H1 (cell line): ENCODE results near the gene ZNF577. TPM values are rescaled to one million over a fixed set of nuclear protein-coding genes. Genes with fewer than 3 reads are reported as not detected.

Source experiments
- CTCF ChIA-PET: fragments of 300-600 bp; sonication (Branson Sonifier 250); formaldehyde crosslinking; loops from one replicate; lab custom pipeline; 2021; ENCODE audit not compliant: partially characterized antibody; lab: Charles Lee
- POLR2A ChIA-PET: fragments of 300-600 bp; sonication (Branson Sonifier 250); formaldehyde crosslinking; loops from one replicate; lab custom pipeline; 2021; ENCODE audit warnings: inconsistent platforms; ENCODE audit not compliant: partially characterized antibody; lab: Charles Lee
- DNase-seq, 2 experiments: peaks; one replicate each; pipeline versions ENCODE4 v3.0.0 to v3.0.0-alpha.2; 2010 to 2022; ENCODE audit warnings: low spot score in 2 of 2, low read depth in 1 of 2, mixed read lengths in 1 of 2
- FAIRE-seq: peaks from 2 replicates; lab custom pipeline; 2011; peaks lifted over from hg19 to GRCh38; lab: Jason Lieb, UNC
- H2AFZ ChIP-seq: 2 replicates; pipeline ENCODE4 v1.8.1; 2012; ENCODE audit warnings: low read length, inconsistent platforms
- H2AK5ac ChIP-seq: 2 replicates; pipeline ENCODE4 v1.6.1; 2013; ENCODE audit warnings: low read depth, low read length
- H2BK120ac ChIP-seq: replicated peaks from 2 replicates; pipeline ENCODE3; 2013; ENCODE audit warnings: low read depth, low read length, inconsistent platforms
- H2BK12ac ChIP-seq: 2 replicates; pipeline ENCODE4 v1.6.1; 2013; ENCODE audit warnings: low read depth, low read length
- H2BK15ac ChIP-seq: 2 replicates; pipeline ENCODE4 v1.6.1; 2013; ENCODE audit warnings: low read length
- H2BK20ac ChIP-seq: 2 replicates; pipeline ENCODE4 v1.6.1; 2013; ENCODE audit warnings: low read length
- H2BK5ac ChIP-seq: 2 replicates; pipeline ENCODE4 v1.6.1; 2013; ENCODE audit warnings: low read depth, low read length
- H3K14ac ChIP-seq: 2 replicates; pipeline ENCODE4 v1.6.1; 2013; ENCODE audit warnings: inconsistent platforms; ENCODE audit not compliant: insufficient read length
- H3K18ac ChIP-seq: 2 replicates; pipeline ENCODE4 v1.6.1; 2013; ENCODE audit warnings: low read length; ENCODE audit errors: extremely low read depth
- H3K23ac ChIP-seq: 2 replicates; pipeline ENCODE4 v1.6.1; 2013; ENCODE audit warnings: inconsistent platforms; ENCODE audit not compliant: insufficient read length
- H3K23me2 ChIP-seq: 2 replicates; pipeline ENCODE4 v1.6.1; 2013; ENCODE audit warnings: low read depth, low read length
- H3K27ac ChIP-seq: 2 replicates; pipeline ENCODE4 v1.6.1; 2011; ENCODE audit warnings: low read depth, low read length, inconsistent platforms
- H3K27me3 ChIP-seq, 4 experiments: replicated peaks in 1 of 4; 1 replicate in 1 of 4; 2 replicates in 3 of 4; pipeline versions ENCODE4 v1.6.1 to v1.8.1; 2011 to 2013; ENCODE audit warnings: low read length in 3 of 4, mild to moderate bottlenecking in 3 of 4, inconsistent platforms in 2 of 4, mixed read lengths in 2 of 4, moderate library complexity in 1 of 4; ENCODE audit not compliant: control insufficient read depth in 3 of 4, insufficient read depth in 3 of 4; ENCODE audit errors: extremely low read depth in 1 of 4
- H3K36me3 ChIP-seq, 4 experiments: 2 replicates each; pipeline versions ENCODE4 v1.6.1 to v1.8.1; 2011 to 2013; ENCODE audit warnings: mild to moderate bottlenecking in 4 of 4, low read length in 3 of 4, moderate library complexity in 2 of 4, control low read depth in 1 of 4, inconsistent platforms in 1 of 4; ENCODE audit not compliant: insufficient read depth in 4 of 4, control insufficient read depth in 2 of 4
- H3K4ac ChIP-seq: replicated peaks from 2 replicates; pipeline ENCODE3; 2013; ENCODE audit warnings: low read length, low read depth, mixed read lengths, inconsistent platforms; ENCODE audit not compliant: insufficient read length
- H3K4me1 ChIP-seq, 4 experiments: replicated peaks in 1 of 4; 1 replicate in 1 of 4; 2 replicates in 3 of 4; pipeline versions ENCODE4 v1.6.1 to v1.8.1; 2011 to 2013; ENCODE audit warnings: low read length in 3 of 4, inconsistent platforms in 2 of 4, mixed read lengths in 1 of 4; ENCODE audit not compliant: insufficient read depth in 4 of 4, control insufficient read depth in 3 of 4
- H3K4me2 ChIP-seq, 2 experiments: 2 replicates each; pipeline versions ENCODE4 v1.6.1 to v1.8.1; 2011 to 2013; ENCODE audit warnings: low read depth in 2 of 2, low read length in 2 of 2, control low read depth in 1 of 2, inconsistent platforms in 1 of 2, mild to moderate bottlenecking in 1 of 2; ENCODE audit not compliant: insufficient read depth in 1 of 2
- H3K4me3 ChIP-seq, 4 experiments: fragments of 200-600, 300-600 bp in 1 of 4; sonication (generic), shearing (Covaris generic), sonication (Bioruptor Twin) in 1 of 4; 2 replicates each; pipeline versions ENCODE4 v1.5.1 to v1.8.1; 2011 to 2016; ENCODE audit warnings: low read length in 4 of 4, low read depth in 3 of 4, control low read depth in 2 of 4, inconsistent platforms in 2 of 4, mild to moderate bottlenecking in 2 of 4, mixed read lengths in 1 of 4, moderate library complexity in 1 of 4; ENCODE audit not compliant: insufficient read depth in 2 of 4; ENCODE audit errors: extremely low read depth in 1 of 4
- H3K56ac ChIP-seq: replicated peaks from 2 replicates; pipeline ENCODE3; 2013; ENCODE audit warnings: low read depth, mild to moderate bottlenecking, mixed read lengths, low read length, inconsistent platforms; ENCODE audit not compliant: insufficient read length
- H3K79me1 ChIP-seq: 2 replicates; pipeline ENCODE4 v1.6.1; 2013; ENCODE audit warnings: low read depth, low read length, control low read depth
- H3K79me2 ChIP-seq, 2 experiments: 2 replicates each; pipeline versions ENCODE4 v1.6.1 to v1.8.1; 2012 to 2013; ENCODE audit warnings: low read length in 2 of 2, mild to moderate bottlenecking in 2 of 2, inconsistent platforms in 1 of 2; ENCODE audit not compliant: insufficient read depth in 2 of 2, control insufficient read depth in 1 of 2
- H3K9ac ChIP-seq, 4 experiments: replicated peaks in 1 of 4; 1 replicate in 1 of 4; 2 replicates in 3 of 4; pipeline versions ENCODE4 v1.6.1 to v1.8.1; 2011 to 2013; ENCODE audit warnings: low read depth in 3 of 4, low read length in 3 of 4, control low read depth in 2 of 4, mild to moderate bottlenecking in 2 of 4, moderate library complexity in 2 of 4, inconsistent platforms in 1 of 4; ENCODE audit errors: extremely low read depth in 1 of 4
- H3K9me3 ChIP-seq, 2 experiments: 2 replicates each; pipeline versions ENCODE4 v1.6.1 to v1.8.1; 2012 to 2013; ENCODE audit warnings: mild to moderate bottlenecking in 2 of 2, moderate library complexity in 2 of 2, control low read depth in 1 of 2, inconsistent platforms in 1 of 2, low read depth in 1 of 2, low read length in 1 of 2, mixed read lengths in 1 of 2; ENCODE audit not compliant: insufficient read depth in 2 of 2
- H4K20me1 ChIP-seq, 2 experiments: replicated peaks in 1 of 2; 2 replicates each; pipeline versions ENCODE3 to v1.8.1; 2011 to 2013; ENCODE audit warnings: inconsistent platforms in 2 of 2, low read length in 2 of 2, mild to moderate bottlenecking in 1 of 2; ENCODE audit not compliant: insufficient read depth in 2 of 2, control insufficient read depth in 1 of 2
- H4K5ac ChIP-seq: 2 replicates; pipeline ENCODE4 v1.6.1; 2013; ENCODE audit warnings: low read length, low read depth, mixed read lengths, inconsistent platforms; ENCODE audit not compliant: insufficient read length
- H4K8ac ChIP-seq: 2 replicates; pipeline ENCODE4 v1.8.0; 2013; ENCODE audit warnings: mild to moderate bottlenecking, moderate library complexity, low read length, inconsistent platforms; ENCODE audit not compliant: insufficient read depth; ENCODE audit errors: extremely low read depth
- H4K91ac ChIP-seq: replicated peaks from 2 replicates; pipeline ENCODE3; 2013; ENCODE audit warnings: low read length, mixed read lengths, inconsistent platforms; ENCODE audit not compliant: insufficient read length
- ASH2L ChIP-seq: fragments of 200-600, 300-600 bp; sonication (generic); IDR thresholded peaks from one replicate; pipeline ENCODE4 v1.7.1; 2017; ENCODE audit warnings: low read length
- CBX8 ChIP-seq: fragments of 300-800, 300-1000 bp; sonication (generic); IDR thresholded peaks from 2 replicates; pipeline ENCODE4 v1.7.1; 2016; ENCODE audit warnings: low read depth, low read length, borderline replicate concordance
- CHD2 ChIP-seq: IDR thresholded peaks from 2 replicates; pipeline ENCODE4 v1.6.1; 2012; ENCODE audit warnings: low read length, improper control_type of control experiment
- HDAC2 ChIP-seq, 2 experiments: fragments of 300-600 bp in 1 of 2; sonication (generic) in 1 of 2; IDR thresholded peaks; 2 replicates each; pipeline ENCODE4 v1.6.1; 2011 to 2012; ENCODE audit warnings: low read depth in 2 of 2, low read length in 2 of 2, mild to moderate bottlenecking in 2 of 2, moderate library complexity in 2 of 2, borderline replicate concordance in 1 of 2, inconsistent platforms in 1 of 2
- JUN ChIP-seq: IDR thresholded peaks from 2 replicates; pipeline ENCODE4 v1.6.1; 2011; ENCODE audit warnings: low read depth, mild to moderate bottlenecking, improper control_type of control experiment, low read length
- JUND ChIP-seq: IDR thresholded peaks from 2 replicates; pipeline ENCODE4 v1.6.1; 2011; ENCODE audit warnings: mild to moderate bottlenecking, improper control_type of control experiment, low read length
- POLR2A ChIP-seq, 2 experiments: IDR thresholded peaks; 1 replicate in 1 of 2; 2 replicates in 1 of 2; pipeline ENCODE4 v1.6.1; 2011; ENCODE audit warnings: low read depth in 2 of 2, low read length in 2 of 2, mild to moderate bottlenecking in 2 of 2; ENCODE audit errors: control extremely low read depth in 1 of 2
- POLR2AphosphoS5 ChIP-seq: IDR thresholded peaks from 2 replicates; pipeline ENCODE4 v1.6.1; 2011; ENCODE audit warnings: low read depth, low read length
- RAD21 ChIP-seq, 2 experiments: IDR thresholded peaks in 1 of 2; conservative IDR thresholded peaks in 1 of 2; 2 replicates each; pipeline ENCODE4 v1.6.1; 2011; ENCODE audit warnings: low read depth in 2 of 2, low read length in 2 of 2, improper control_type of control experiment in 1 of 2, inconsistent platforms in 1 of 2, mild to moderate bottlenecking in 1 of 2, moderate library complexity in 1 of 2
- SIRT6 ChIP-seq: IDR thresholded peaks from one replicate; pipeline ENCODE4 v1.7.1; 2012; ENCODE audit warnings: low read length, inconsistent platforms
- SIX5 ChIP-seq: IDR thresholded peaks from 2 replicates; pipeline ENCODE4 v1.6.1; 2011; ENCODE audit warnings: mild to moderate bottlenecking, low read depth, low read length
- TCF12 ChIP-seq: IDR thresholded peaks from 2 replicates; pipeline ENCODE4 v1.6.1; 2011; ENCODE audit warnings: low read depth, mild to moderate bottlenecking, low read length
- YY1 ChIP-seq: IDR thresholded peaks from 2 replicates; pipeline ENCODE4 v1.6.1; 2011; ENCODE audit warnings: low read depth, mild to moderate bottlenecking, low read length
- WGBS, 2 experiments: shearing (Covaris generic) in 1 of 2; methylation state at CpG; one replicate each; pipeline versions ENCODE4 v1.1.6 to v1.1.7; 2013 to 2015; ENCODE audit warnings: low lambda C conversion rate in 2 of 2, mixed read lengths in 2 of 2, inconsistent platforms in 1 of 2, low coverage in 1 of 2, missing lambda C conversion rate in 1 of 2; ENCODE audit not compliant: insufficient replicate concordance in 2 of 2, insufficient coverage in 1 of 2, insufficient read length in 1 of 2; ENCODE audit errors: extremely low coverage in 1 of 2, missing lambda C conversion rate in 1 of 2; 5-methylcytosine and 5-hydroxymethylcytosine counted together
- polyA plus RNA-seq, 7 experiments: library from polyadenylated mRNA; depleted of rRNA in 3 of 7; stranded (reverse) in 5 of 7; unstranded in 2 of 7; fragments of >200 nt in 5 of 7; fragments of 200-250 nt in 2 of 7; gene quantifications; 1 replicate in 5 of 7; 2 replicates in 1 of 7; 4 replicates in 1 of 7; pipeline versions ENCODE4 v1.2.1 to v1.2.3, GENCODE V29; 2011 to 2013; ENCODE audit warnings: missing spikeins in 2 of 7, mixed read lengths in 2 of 7
- total RNA-seq: library from RNA; stranded (reverse); fragmentation: NEBNext Ultra II Directional; extraction: Animal tissue kit (Norgen Biotek cat#: 25700); gene quantifications from 2 replicates; pipeline ENCODE4 v1.2.1, GENCODE V29; 2021

ZNF577 gene
- total and polyA plus RNA-seq, 2 of the 8 experiments (the other 6 are each of a cell fraction or from before 2014, with no cell fraction given), result 13.8 to 14.9 TPM

DNA sequence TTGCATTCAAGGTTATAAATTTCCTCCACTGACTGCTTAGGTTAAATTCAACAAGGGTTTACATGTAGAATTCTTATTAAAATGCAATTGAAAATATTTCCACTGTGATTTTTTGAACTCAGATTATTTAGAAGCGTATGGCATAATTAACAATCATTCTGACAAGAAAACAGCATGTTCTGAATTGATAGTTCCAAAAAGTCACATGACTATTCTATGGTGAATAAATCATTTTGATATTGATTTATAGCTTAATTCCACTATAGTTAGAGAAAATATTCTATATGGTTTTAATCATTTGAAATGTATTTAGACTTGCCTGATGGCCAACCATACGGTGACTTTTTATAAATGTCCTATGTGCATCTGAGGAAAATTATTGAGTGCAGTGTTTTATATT lies 3.0 kb downstream of the ZNF577 start:
- H3K27ac ChIP-seq, result no peak overlapping the region
- TF ChIP-seq YY1, result no peak
- no peak for TF ChIP-seq RAD21 (IDR thresholded peaks at IDR 0.05 in 1 of 2, conservative IDR thresholded peaks at IDR 0.05 in 1 of 2; ENCODE audit: low read depth in 2 of 2, low read length in 2 of 2)
- TF ChIP-seq POLR2AphosphoS5, result no peak
- no peak for TF ChIP-seq JUN
- TF ChIP-seq CBX8, result no peak
- no peak for TF ChIP-seq POLR2A (IDR thresholded peaks at IDR 0.05; ENCODE audit: control extremely low read depth in 1 of 2, low read depth in 2 of 2, low read length in 2 of 2)
- no peak for TF ChIP-seq ASH2L
- no peak for TF ChIP-seq SIX5
- TF ChIP-seq JUND, result no peak
- TF ChIP-seq HDAC2 (IDR thresholded peaks at IDR 0.05; ENCODE audit: borderline replicate concordance in 1 of 2, low read depth in 2 of 2, low read length in 2 of 2), result no peak
- no peak for TF ChIP-seq TCF12
- no peak for TF ChIP-seq CHD2
- TF ChIP-seq SIRT6, result no peak
- H3K27me3 ChIP-seq, result no peaks in the 10 kb centered on the region
- no peak overlapping the region for H2BK12ac ChIP-seq
- H2BK20ac ChIP-seq, result no peak overlapping the region
- H3K79me2 ChIP-seq, result peaks cover 0 to 25% of the 10 kb centered on the region in 2 experiments; a peak in 2 of 4 replicates
- ChIA-PET POLR2A (interaction anchor here (1.4 to 2.5 kb wide), 4 partner anchors 9 to 18 kb away, joined by 6 to 16 read pairs (median 8); no protein-coding TSS in a partner anchor), CTCF (no interaction called here)
- no peak overlapping the region for H4K8ac ChIP-seq
- H3K36me3 ChIP-seq, result peaks cover 4 to 56% (median 21%) of the 10 kb centered on the region in 4 experiments; a peak in 7 of 8 replicates
- no peak overlapping the region for H4K91ac ChIP-seq
- DNase-seq, result no peak
- no peak overlapping the region for H2BK120ac ChIP-seq
- no peak overlapping the region for H2BK5ac ChIP-seq
- no peak overlapping the region for H3K4me3 ChIP-seq
- H2BK15ac ChIP-seq, result no peak overlapping the region
- H3K9ac ChIP-seq, result no peak overlapping the region
- H2AFZ ChIP-seq, result no peak overlapping the region
- no peak overlapping the region for H3K4me2 ChIP-seq
- 92% methylated on average over 2 of the region's 2 CpGs; no CpG with 5 or more reads in 1 of the 2 experiments for WGBS, 2 experiments
- H3K4me1 ChIP-seq, result peaks cover 0 to 3% (median 0%) of the 10 kb centered on the region in 4 experiments; a peak in 1 of 7 replicates
- FAIRE-seq, result no peak
- no peak overlapping the region for H4K5ac ChIP-seq
- no peak overlapping the region for H3K4ac ChIP-seq
- peaks cover 6 to 10% of the 10 kb centered on the region in 2 experiments; a peak in 3 of 4 replicates for H3K9me3 ChIP-seq
- no peaks in the 10 kb centered on the region for H3K23me2 ChIP-seq
- 0 out of 2 replicates have a peak, but pooled peaks cover 3% of the 10 kb centered on the region for H3K79me1 ChIP-seq
- H2AK5ac ChIP-seq, result no peak overlapping the region
- H3K14ac ChIP-seq, result no peak overlapping the region
- H3K56ac ChIP-seq, result no peak overlapping the region
- H3K23ac ChIP-seq, result no peak overlapping the region
- no peaks in the 10 kb centered on the region for H4K20me1 ChIP-seq
- H3K18ac ChIP-seq, result no peak overlapping the region
